Measurements from ENCODE around the gene FREM1. TPM values are rescaled to one million over a fixed set of nuclear protein-coding genes. Genes with fewer than 3 reads are reported as not detected.

The FREM1 gene
- total and polyA plus RNA-seq, 2 experiments from 2014 or later = 0.78 to 3.1 TPM

DNA sequence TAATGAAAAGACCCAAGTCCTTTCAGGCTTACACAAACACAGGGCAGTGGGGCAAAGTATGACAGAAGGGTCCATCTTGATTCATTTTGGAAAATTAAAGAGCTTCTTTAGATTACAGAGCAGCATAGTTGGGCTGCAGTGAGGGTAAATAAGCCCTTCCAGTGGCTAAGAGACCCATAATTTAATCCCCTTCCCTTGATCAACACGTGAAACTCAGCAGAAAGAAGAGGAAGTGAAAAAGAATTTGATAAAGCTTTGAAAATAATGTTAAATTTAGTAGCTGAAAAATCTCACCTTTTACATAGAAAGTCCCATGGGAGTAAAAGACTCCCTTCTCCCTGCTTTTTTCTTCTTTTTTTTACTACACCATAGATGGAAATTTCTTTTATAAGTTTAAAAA, 87.6 kb downstream of the FREM1 start:
- no peak for TF ChIP-seq NANOG (IDR thresholded peaks at IDR 0.05; ENCODE audit: borderline replicate concordance)
- no peak for TF ChIP-seq STAT1 (IDR thresholded peaks at IDR 0.05; ENCODE audit: unreplicated experiment)
- TF ChIP-seq, protein P1, sequence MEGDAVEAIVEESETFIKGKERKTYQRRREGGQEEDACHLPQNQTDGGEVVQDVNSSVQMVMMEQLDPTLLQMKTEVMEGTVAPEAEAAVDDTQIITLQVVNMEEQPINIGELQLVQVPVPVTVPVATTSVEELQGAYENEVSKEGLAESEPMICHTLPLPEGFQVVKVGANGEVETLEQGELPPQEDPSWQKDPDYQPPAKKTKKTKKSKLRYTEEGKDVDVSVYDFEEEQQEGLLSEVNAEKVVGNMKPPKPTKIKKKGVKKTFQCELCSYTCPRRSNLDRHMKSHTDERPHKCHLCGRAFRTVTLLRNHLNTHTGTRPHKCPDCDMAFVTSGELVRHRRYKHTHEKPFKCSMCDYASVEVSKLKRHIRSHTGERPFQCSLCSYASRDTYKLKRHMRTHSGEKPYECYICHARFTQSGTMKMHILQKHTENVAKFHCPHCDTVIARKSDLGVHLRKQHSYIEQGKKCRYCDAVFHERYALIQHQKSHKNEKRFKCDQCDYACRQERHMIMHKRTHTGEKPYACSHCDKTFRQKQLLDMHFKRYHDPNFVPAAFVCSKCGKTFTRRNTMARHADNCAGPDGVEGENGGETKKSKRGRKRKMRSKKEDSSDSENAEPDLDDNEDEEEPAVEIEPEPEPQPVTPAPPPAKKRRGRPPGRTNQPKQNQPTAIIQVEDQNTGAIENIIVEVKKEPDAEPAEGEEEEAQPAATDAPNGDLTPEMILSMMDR (conservative IDR thresholded peaks at IDR 0.05; ENCODE audit: low read depth in 2 of 2) = no peak
- TF ChIP-seq CREB1 (CRISPR knock-in tag; IDR thresholded peaks at IDR 0.05; ENCODE audit: low read depth) = no peak
- TF ChIP-seq, protein P2, sequence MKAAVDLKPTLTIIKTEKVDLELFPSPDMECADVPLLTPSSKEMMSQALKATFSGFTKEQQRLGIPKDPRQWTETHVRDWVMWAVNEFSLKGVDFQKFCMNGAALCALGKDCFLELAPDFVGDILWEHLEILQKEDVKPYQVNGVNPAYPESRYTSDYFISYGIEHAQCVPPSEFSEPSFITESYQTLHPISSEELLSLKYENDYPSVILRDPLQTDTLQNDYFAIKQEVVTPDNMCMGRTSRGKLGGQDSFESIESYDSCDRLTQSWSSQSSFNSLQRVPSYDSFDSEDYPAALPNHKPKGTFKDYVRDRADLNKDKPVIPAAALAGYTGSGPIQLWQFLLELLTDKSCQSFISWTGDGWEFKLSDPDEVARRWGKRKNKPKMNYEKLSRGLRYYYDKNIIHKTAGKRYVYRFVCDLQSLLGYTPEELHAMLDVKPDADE (IDR thresholded peaks at IDR 0.05) = no peak
- TF ChIP-seq EZH2phosphoT487 (IDR thresholded peaks at IDR 0.05; ENCODE audit: unreplicated experiment) = no peak
- TF ChIP-seq JUNB (IDR thresholded peaks at IDR 0.05; ENCODE audit: unreplicated experiment) = no peak
- TF ChIP-seq ZNF331 (CRISPR knock-in tag; IDR thresholded peaks at IDR 0.05; ENCODE audit: low read depth) = no peak
- TF ChIP-seq EZH2 (IDR thresholded peaks at IDR 0.05; ENCODE audit: low read depth, unreplicated experiment) = no peak
- TF ChIP-seq, protein P3, sequence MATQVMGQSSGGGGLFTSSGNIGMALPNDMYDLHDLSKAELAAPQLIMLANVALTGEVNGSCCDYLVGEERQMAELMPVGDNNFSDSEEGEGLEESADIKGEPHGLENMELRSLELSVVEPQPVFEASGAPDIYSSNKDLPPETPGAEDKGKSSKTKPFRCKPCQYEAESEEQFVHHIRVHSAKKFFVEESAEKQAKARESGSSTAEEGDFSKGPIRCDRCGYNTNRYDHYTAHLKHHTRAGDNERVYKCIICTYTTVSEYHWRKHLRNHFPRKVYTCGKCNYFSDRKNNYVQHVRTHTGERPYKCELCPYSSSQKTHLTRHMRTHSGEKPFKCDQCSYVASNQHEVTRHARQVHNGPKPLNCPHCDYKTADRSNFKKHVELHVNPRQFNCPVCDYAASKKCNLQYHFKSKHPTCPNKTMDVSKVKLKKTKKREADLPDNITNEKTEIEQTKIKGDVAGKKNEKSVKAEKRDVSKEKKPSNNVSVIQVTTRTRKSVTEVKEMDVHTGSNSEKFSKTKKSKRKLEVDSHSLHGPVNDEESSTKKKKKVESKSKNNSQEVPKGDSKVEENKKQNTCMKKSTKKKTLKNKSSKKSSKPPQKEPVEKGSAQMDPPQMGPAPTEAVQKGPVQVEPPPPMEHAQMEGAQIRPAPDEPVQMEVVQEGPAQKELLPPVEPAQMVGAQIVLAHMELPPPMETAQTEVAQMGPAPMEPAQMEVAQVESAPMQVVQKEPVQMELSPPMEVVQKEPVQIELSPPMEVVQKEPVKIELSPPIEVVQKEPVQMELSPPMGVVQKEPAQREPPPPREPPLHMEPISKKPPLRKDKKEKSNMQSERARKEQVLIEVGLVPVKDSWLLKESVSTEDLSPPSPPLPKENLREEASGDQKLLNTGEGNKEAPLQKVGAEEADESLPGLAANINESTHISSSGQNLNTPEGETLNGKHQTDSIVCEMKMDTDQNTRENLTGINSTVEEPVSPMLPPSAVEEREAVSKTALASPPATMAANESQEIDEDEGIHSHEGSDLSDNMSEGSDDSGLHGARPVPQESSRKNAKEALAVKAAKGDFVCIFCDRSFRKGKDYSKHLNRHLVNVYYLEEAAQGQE (IDR thresholded peaks at IDR 0.05; ENCODE audit: unreplicated experiment) = no peak
- TF ChIP-seq, protein P4, sequence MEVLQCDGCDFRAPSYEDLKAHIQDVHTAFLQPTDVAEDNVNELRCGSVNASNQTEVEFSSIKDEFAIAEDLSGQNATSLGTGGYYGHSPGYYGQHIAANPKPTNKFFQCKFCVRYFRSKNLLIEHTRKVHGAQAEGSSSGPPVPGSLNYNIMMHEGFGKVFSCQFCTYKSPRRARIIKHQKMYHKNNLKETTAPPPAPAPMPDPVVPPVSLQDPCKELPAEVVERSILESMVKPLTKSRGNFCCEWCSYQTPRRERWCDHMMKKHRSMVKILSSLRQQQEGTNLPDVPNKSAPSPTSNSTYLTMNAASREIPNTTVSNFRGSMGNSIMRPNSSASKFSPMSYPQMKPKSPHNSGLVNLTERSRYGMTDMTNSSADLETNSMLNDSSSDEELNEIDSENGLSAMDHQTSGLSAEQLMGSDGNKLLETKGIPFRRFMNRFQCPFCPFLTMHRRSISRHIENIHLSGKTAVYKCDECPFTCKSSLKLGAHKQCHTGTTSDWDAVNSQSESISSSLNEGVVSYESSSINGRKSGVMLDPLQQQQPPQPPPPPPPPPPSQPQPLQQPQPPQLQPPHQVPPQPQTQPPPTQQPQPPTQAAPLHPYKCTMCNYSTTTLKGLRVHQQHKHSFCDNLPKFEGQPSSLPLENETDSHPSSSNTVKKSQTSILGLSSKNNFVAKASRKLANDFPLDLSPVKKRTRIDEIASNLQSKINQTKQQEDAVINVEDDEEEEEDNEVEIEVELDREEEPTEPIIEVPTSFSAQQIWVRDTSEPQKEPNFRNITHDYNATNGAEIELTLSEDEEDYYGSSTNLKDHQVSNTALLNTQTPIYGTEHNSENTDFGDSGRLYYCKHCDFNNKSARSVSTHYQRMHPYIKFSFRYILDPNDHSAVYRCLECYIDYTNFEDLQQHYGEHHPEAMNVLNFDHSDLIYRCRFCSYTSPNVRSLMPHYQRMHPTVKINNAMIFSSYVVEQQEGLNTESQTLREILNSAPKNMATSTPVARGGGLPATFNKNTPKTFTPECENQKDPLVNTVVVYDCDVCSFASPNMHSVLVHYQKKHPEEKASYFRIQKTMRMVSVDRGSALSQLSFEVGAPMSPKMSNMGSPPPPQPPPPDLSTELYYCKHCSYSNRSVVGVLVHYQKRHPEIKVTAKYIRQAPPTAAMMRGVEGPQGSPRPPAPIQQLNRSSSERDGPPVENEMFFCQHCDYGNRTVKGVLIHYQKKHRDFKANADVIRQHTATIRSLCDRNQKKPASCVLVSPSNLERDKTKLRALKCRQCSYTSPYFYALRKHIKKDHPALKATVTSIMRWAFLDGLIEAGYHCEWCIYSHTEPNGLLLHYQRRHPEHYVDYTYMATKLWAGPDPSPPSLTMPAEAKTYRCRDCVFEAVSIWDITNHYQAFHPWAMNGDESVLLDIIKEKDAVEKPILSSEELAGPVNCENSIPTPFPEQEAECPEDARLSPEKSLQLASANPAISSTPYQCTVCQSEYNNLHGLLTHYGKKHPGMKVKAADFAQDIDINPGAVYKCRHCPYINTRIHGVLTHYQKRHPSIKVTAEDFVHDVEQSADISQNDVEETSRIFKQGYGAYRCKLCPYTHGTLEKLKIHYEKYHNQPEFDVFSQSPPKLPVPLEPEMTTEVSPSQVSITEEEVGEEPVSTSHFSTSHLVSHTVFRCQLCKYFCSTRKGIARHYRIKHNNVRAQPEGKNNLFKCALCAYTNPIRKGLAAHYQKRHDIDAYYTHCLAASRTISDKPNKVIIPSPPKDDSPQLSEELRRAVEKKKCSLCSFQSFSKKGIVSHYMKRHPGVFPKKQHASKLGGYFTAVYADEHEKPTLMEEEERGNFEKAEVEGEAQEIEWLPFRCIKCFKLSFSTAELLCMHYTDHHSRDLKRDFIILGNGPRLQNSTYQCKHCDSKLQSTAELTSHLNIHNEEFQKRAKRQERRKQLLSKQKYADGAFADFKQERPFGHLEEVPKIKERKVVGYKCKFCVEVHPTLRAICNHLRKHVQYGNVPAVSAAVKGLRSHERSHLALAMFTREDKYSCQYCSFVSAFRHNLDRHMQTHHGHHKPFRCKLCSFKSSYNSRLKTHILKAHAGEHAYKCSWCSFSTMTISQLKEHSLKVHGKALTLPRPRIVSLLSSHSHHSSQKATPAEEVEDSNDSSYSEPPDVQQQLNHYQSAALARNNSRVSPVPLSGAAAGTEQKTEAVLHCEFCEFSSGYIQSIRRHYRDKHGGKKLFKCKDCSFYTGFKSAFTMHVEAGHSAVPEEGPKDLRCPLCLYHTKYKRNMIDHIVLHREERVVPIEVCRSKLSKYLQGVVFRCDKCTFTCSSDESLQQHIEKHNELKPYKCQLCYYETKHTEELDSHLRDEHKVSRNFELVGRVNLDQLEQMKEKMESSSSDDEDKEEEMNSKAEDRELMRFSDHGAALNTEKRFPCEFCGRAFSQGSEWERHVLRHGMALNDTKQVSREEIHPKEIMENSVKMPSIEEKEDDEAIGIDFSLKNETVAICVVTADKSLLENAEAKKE (CRISPR knock-in tag; IDR thresholded peaks at IDR 0.05) = no peak
- TF ChIP-seq ZNF114 (CRISPR knock-in tag; IDR thresholded peaks at IDR 0.05) = no peak
- no peak for TF ChIP-seq POLR2AphosphoS5 (IDR thresholded peaks at IDR 0.05; ENCODE audit: low read depth)
- ATAC-seq = no peak
- Mint-ChIP-seq H3K36me3 (ENCODE audit: low read depth) (peaks cover 3% of the 10 kb centered on the region; the same call in 2 of the 3 replicates), H3K27me3 (ENCODE audit: insufficient read depth, low read depth, poor library complexity) (no peaks in the 10 kb centered on the region), H3K4me1 (no peaks in the 10 kb centered on the region), H3K9me3 (no peaks in the 10 kb centered on the region), H3K4me3 (no peak overlapping the region), H3K27ac (no peak overlapping the region)
- DNase-seq (ENCODE audit: low spot score) = no peak
- Histone ChIP-seq H3K36me3 (ENCODE audit: insufficient read depth) (no peaks in the 10 kb centered on the region), H3K4me2 (no peak overlapping the region), H2AFZ (no peak overlapping the region), H3K27ac (ENCODE audit: low read depth) (no peak overlapping the region), H3K79me2 (replicated peaks; ENCODE audit: insufficient read depth) (no peaks in the 10 kb centered on the region), H3K9me2 (ENCODE audit: insufficient read depth) (no peaks in the 10 kb centered on the region), H3F3A (replicated peaks; ENCODE audit: low read depth) (no peaks in the 10 kb centered on the region), H3K4me3 (no peak overlapping the region), H3K27me3 (ENCODE audit: insufficient read depth) (no peaks in the 10 kb centered on the region), H3K4me1 (ENCODE audit: insufficient read depth) (no peaks in the 10 kb centered on the region), H4K20me1 (replicated peaks; ENCODE audit: insufficient read depth) (no peaks in the 10 kb centered on the region)
